DMS114 treated with DMSO at 0.1 percent for 48 hours (cell line): Measurements from ENCODE around the gene MTCH1.

Experiments
- DNase-seq: peaks from one replicate; lab custom pipeline; 2025; ENCODE audit not compliant: unreplicated experiment; lab: John Stamatoyannopoulos, UW

MTCH1 gene

GRCh38 chr6:36973190-36973589 is 12.8 kb downstream of the MTCH1 start:
- DNase-seq = no peak

GRCh38 chr6:36971921-36972673 is 13.9 kb downstream of the MTCH1 start:
- DNase-seq = no peak

GRCh38 chr6:36970892-36971842 is 14.8 kb downstream of the MTCH1 start:
- DNase-seq = no peak

- DNase-seq = no peak
Observed at GRCh38 chr6:36969988-36970891, 15.8 kb downstream of the MTCH1 start.

GRCh38 chr6:36969240-36969691 is 16.7 kb downstream of the MTCH1 start:
- no peak for DNase-seq

GRCh38 chr6:36968266-36968977 is 17.6 kb downstream of the MTCH1 start:
- DNase-seq = no peak

GRCh38 chr6:36967757-36968156 is 18.2 kb downstream of the MTCH1 start:
- DNase-seq = no peak

- no peak for DNase-seq
Observed at GRCh38 chr6:36967301-36967700, 18.7 kb downstream of the MTCH1 start.

GRCh38 chr6:36964908-36965307 is 21.1 kb downstream of the MTCH1 start:
- DNase-seq = no peak

- DNase-seq = no peak
Observed at GRCh38 chr6:36964349-36964748, 21.6 kb downstream of the MTCH1 start.

GRCh38 chr6:36963451-36964290 is 22.3 kb downstream of the MTCH1 start:
- DNase-seq = no peak

- DNase-seq = no peak
Observed at GRCh38 chr6:36962874-36963273, 23.1 kb downstream of the MTCH1 start.

- DNase-seq = no peak
Observed at GRCh38 chr6:36961441-36962435, 24.3 kb downstream of the MTCH1 start.

GRCh38 chr6:36959555-36960250 is 26.3 kb downstream of the MTCH1 start:
- no peak for DNase-seq

GRCh38 chr6:36958775-36959554 is 27.0 kb downstream of the MTCH1 start:
- no peak for DNase-seq

GRCh38 chr6:36957773-36958271 is 28.2 kb downstream of the MTCH1 start:
- no peak for DNase-seq

- DNase-seq = no peak
Observed at GRCh38 chr6:36956446-36956820, 29.6 kb downstream of the MTCH1 start.
